GOT3 (cell line): ENCODE data around the gene BACE2.

Source experiments
- DNase-seq: peaks from one replicate; lab custom pipeline; 2025; ENCODE audit warnings: mixed read lengths; lab: John Stamatoyannopoulos, UW

BACE2 gene

DNA sequence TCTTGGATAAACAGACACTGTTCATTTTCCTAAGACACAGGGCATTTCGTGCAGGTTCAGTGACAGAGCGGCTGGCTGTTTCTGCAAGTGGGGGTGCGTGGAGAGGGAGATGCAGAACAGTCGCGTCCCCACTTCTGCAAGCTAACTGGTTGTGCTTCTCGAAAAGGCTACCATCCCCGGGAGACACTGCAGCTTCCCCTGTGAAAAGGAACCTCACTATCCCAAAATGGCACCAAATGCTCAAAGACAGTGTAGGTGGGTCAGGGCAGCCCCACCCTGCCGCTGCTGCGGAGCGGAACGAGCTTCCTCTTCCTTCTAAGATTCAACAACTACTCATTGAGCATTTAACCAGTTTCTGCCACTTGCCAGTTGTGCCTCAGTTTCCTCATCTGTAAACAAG, 19.2 kb upstream of the BACE2 start:
- no peak for DNase-seq

DNA sequence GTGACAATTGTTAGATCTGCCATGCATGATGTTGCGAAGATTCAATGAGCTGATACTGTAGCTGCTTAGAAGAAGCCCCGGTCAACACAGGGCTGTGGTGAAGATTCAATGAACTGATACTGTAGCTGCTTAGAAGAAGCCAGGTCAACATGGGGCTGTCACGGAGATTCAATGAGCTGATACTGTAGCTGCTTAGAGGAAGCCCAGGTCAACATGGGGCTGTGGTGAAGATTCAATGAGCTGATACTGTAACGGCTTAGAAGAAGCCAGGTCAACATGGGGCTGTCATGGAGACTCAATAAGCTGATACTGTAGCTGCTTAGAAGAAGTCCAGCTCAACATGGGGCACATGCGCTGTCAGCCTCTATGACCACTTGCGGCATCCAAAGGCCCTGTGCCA, 18.8 kb upstream of the BACE2 start:
- no peak for DNase-seq

DNA sequence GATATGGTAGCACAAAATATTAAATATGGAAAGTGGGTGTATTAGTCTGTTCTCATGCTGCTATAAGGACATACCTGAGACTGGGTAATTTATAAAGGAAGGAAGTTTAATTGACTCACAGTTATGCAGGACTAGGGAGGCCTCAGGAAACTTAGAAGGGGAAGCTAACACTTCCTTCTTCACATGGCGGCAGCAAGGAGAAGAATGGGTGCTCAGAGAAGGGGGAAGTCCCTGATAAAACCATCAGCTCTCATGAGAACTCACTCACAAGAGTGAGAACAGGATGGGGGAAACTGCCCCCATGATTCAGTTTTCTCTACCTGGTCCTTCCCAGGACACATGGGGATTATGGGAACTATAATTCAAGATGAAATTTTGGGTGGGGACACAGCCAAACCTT, 15.8 kb upstream of the BACE2 start:
- DNase-seq, result no peak

DNA sequence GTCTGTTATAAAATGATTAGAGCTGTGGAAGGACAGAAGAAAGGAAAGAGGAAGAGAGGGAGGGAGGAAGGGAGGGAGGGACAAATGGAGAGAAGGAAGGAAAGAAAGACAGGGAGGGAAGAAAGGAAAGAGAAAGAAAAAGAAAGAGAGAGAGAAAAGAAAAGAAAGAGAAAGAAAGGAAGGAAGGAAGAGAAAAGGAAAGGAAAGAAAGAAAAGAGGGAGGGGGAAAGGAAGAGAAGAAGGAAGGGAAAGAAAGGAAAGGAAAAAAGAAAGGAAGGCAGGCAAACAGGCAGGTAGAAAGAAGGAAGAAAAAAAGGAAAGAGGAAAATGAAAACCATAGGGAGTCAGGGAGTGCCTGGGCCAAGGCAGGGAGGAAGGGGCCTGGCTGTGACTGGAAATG, 14.5 kb upstream of the BACE2 start:
- DNase-seq, result no peak

DNA sequence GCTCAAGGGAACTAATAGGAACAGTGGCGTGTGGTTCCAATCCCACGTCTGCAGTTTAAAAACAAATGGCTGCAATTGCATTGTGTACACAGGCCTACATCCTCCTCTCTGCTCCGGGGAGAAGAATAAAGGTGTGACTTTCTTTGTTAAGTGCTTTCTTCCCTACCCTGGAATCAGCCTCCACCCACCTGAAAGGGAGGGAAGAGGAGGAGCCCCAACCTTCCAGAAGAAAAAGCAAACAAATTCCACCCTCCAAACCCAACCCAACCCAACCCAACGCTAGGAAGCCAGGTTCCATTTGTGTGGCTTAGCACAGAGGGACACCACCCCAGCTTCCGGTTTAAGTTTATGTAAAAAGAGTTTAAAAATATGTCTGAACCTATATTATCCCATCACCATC, 11.8 kb upstream of the BACE2 start:
- DNase-seq, result no peak

DNA sequence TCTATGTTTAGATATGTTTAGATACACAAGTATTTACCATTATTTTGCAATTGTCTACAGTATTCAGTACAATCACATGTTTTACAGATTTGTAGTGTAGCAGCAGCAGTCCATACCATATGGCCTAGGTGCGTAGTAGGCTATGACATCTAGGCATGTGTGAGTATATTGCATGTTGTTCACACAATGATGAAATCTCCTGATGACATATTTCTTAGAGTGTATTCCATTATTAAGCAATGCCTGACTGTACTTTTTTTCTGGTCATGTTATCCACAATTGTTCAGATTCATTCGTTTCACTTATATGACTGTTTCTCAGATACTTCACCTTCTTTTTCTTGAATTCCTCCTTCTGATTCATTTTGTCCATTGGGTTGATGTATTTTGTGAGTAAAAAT, 9.9 kb upstream of the BACE2 start:
- no peak for DNase-seq

DNA sequence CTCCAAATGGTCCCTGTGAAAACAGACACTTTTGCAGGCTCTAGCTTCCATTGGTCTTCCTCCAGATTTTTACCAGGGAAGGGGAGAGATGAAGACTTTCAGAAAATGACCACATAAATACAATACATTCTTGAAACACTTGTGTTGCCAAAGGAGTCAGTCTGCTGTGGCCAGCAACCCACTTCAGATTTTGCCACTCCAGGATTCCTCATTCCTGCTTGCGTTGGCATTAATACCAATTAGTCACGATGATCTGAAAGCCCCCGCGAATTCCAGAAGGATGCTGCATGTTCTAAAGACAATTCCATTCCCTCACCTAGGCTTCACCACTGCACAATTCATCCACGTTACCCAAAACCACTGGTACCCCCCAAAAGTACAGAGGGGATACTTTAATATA, 7.9 kb upstream of the BACE2 start:
- no peak for DNase-seq

DNA sequence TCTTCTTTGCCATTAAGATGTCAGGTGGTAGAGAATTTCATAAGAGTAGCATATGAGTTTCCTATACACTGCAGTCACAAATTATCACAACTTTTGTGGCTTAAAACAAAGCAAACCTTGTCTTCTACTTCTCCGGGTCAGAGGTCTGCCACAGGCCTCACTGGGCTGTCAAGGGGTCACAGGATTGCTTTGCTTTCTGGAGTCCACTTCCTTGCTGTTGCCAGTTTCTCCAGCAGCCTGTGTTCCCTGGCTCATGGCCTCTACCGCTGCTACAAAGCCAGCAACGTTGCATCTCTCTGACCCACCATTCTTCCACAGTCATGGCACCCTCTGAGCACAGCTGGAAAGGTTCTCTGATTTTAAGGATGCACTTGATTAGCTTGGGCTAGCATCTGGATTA, 6.5 kb upstream of the BACE2 start:
- DNase-seq, result no peak

DNA sequence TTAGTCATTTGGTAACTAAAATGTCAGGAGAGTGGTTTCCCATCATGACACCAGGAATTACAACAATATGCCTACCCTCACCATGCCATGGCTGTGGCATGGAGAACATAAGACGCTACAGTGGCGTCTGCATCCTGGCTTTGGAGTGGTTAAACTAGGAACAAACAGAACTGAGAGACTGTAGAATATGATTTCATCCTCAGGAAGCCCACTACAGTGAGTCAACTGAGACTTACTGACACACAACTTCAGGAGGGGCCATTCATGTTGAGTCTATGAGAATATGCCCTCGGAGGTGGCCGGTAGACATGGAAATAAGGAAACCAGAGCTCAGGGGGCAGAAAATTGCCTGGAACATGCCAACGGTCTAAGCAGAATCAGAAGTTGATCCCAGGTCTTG, 5.9 kb upstream of the BACE2 start:
- DNase-seq, result no peak

DNA sequence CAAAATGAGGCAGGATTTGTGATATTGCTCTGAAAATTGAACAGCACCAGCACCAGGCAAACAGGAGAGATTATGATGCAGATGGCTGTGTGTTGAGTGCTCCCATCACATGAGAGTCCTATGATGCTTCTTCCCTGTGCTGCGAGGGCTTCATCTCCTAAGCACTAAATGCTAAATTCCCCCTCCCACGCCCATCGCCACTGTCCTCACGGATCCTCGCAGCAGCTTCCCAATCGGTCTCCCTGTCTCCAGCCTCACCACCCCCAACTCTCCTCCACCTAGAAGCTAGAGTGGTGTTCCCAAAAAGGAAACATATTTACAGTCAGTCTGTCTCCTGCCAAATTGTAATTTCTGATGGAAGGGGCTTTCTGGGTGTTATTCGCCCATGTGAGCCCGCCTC, 4.9 kb upstream of the BACE2 start:
- no peak for DNase-seq

DNA sequence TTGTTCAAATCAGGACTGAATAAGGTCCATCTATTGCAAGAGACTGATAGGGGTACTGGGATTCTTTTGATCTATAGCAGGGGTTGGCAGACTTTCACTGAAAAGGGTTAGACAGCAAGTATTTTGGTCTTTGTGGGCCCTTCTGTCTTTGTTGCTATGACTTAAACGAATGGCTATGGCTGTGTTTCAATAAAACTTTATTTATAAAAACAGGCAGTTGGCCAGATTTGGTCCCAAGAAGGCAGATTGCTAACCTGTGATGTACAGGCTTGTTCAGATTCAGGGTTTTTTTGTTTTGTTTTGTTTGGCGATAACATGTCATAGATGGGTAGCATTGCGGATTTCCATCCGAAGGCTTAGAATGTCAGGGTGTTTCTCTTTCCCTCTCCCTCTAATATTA, 3.9 kb upstream of the BACE2 start:
- no peak for DNase-seq

DNA sequence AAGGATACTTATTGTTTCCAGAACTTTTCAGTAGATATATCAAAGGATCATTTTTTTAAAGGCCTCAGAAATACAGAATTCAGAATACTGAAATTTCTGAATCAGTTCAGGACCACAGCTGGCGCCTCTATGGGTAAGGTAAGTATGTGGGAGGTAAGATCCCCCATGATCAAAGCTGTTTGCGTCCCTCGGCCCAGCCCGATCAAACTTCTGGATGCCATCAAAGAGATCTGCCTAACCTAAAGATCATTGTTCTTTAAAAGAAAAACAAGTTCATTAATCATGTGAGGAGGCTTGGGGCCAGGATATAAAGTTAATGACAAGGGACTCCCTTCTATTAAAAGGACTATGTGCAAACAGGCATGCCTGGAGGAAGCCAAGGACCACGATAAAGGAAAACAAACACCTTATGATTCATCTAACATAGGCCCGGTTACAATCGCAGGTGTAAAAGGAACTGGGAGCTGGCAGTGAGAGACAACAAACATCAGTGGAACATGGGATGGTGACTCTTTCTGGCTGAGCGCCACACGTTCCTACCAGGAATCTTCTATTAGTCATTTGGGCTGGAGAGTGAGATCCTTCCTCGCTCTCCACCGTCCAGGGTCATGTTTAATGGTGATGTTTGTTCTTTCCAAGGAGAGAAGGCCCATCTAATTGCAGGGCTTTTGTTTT, 2.8 kb upstream of the BACE2 start:
- no peak for DNase-seq

DNA sequence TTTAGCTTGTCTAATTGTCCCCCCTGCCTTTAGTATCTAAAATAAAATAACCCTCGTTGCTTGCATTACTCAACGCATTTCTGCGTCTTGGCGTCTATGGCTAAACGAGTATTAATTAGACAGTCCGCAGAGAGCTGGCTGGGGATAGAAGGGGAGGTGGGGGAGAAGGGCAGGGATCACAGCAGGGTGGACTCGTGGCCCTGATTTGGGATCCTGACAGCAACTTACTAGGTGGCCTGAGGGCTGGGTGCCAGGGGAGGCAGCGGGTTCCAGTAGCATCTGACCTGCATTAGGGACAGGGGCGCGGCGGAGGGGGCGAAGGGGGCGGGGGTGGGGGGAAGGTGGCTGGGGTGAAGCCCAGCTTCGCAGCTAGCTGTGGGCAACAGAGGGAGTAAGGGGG, 1.1 kb upstream of the BACE2 start:
- no peak for DNase-seq

DNA sequence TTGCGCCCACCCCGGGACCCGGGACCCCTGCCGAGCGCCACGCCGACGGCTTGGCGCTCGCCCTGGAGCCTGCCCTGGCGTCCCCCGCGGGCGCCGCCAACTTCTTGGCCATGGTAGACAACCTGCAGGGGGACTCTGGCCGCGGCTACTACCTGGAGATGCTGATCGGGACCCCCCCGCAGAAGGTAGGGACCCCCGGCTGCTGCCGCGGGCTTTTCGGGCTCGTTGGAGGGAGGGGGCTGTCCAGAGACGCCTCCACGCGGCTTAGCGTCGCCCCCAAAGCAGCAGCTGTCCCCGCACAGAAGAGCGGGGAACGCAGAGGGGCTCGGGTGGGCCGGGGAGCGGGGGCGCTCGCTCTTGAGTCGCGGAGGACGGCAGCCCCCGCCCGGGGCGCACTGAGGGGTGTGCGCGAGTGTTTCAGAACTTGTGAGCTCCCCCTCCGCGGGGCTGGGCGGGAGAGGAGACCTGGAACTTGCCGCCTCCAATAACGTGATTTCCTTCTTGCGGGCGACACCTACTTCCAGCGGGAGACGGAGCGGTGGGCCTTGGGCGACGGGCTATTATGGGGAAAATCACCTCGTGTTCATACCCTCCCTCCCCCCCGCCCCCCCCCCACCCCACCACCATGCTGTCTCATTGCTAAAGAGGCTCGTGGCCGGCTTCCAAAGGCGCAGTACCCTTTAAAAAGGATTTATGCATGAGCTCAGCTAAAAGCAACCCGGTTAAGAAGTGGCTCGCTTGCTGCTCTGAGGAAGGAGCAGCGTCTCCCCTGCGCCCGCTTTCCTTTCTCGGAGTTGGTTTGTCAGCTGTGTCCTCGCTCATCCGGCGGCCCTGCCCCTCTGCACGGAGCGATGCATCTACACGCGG, 664 bp downstream of the BACE2 start:
- no peak for DNase-seq

DNA sequence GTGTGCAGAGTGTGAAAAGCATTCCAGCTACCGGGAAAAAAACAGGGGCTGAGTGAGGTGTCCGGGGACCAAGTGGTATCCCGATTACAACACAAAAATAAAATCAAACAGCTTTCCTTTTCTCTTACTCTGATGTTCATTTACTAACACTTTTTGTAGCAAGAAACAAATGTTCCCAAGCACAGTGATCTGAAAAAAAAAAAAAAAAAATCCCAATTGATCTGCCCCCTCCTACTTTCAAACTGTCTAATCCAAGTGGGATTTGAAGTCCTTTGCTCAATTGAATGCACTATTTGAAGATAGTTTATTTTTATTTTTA, 1.3 kb downstream of the BACE2 start:
- no peak for DNase-seq

DNA sequence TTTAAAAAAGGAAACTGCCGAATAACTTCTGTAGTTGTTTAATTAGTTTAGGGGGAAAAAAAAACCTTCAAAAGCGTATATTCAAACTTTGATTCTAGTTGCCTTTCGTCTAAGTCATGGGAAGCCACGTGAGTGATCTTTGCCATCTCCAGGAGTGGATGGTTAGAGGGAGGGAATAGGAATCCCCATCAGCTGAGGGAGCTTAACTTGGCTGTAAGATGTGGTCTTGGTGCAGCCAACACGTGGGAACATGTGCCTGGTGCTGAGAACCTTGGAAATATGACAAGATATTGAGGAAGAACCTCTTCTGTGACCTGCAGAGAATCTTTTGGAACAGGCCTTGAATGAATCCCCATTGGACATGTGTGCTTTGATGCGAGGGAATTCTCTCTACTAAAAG, 1.7 kb downstream of the BACE2 start:
- no peak for DNase-seq

DNA sequence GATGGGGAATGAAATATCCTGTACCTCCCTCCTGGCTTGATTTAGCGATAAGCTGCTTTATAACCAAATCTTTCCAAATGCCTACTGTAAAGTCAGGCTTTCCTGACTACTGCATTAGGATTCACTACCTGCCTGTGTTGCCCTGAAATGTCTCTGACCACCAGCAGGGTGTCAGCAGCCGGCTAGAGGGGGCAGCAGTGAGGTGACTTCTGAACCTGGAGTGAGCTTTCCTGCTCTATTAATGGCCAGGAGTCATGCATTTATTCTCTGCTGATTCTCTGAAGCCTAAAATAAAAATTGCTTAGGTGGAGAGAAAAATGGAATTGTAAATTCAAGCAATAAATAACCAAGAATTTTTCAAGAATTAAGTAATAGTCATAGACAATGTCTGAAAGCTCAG, 2.5 kb downstream of the BACE2 start:
- DNase-seq, result no peak

DNA sequence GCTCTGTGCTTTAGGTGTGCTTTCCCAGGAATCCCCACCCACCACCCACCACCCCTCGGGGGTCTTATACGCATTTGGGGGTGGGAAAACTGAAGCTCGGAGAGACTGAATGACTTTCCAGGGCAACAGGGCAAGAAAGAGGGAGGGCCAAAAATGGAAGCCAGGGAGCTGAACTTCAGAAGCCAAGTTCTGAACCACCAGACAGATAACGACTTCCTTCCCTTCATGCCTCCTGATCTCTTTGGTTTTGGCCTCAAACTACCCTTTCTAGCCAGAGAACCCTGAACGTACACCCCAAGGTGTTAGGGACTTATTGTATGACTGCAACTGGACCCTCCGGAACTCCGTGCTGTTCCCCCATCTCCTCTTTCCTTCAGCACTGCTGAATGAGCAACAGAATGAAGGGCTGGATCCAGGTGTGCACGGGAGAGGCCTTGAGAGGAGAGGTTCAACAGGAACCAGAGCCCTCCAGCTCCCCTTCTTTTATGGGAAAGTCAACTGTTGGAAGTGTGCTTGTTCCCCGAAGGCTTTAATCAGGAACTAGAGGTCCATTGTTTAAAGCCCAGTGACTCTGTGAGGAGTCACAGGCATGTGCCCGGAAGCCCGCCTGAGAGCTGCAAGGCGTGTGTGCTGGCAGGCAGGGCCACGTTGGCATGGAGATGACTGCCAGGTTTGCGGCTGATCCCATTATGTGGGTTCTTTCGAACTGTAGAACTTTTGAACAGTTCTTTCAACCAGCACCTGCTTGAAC, 3.1 kb downstream of the BACE2 start:
- no peak for DNase-seq

DNA sequence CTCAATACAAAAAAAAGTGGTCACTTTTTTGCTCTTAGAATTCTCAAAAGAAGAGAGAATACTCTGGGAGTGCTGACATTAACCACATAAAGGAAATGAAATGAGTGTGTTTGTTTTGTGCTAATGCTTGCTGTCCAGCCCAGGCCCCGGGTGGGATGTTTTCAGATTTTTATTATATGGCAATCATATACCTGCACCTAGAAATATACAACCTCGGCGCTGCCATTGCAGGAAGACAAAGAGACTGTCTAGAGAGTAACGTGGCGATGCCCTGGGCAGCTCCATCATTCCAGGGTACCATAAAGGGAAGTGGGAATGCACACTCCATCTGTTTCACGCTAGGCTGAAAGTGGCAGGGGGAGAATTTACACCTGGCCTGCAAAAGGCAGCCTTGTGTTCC, 7.1 kb downstream of the BACE2 start:
- no peak for DNase-seq

DNA sequence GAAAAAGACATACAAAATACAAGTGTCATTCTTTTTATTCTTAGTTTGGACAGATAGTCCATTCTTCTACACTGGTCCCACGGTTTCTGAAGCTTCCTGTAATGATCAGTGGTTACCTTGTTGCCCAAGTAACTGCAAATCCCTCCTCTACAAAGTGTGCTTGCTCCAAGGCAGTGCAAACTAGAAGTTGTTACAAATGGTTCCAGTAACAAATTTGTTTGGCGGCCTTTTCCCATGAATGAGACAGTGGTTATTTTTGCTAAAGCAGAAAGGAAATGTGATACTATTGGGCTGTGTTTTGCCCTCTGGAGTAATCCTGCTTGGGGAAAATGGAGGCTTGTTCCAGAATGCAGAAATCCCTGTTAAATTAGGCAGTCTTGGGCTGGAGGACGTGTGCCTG, 8.9 kb downstream of the BACE2 start:
- DNase-seq, result no peak

DNA sequence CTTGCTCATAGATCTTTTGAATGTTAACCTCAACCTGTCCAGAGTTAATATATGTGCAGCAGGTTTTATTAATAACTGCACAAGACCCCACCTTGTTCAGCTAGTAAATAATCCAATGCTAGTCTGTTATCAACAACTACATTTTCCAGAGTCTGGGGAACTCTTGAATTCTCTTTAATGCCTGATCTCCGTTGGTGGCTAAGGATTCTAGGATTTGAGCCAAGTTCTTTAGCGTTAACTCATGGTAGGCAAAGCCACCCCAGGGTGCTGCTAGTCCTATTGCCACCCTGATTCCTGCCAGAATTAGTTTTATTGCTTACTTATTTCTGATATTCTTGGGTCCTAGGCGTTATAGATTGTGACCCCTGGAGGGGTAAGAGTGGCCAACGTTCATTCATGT, 12.8 kb downstream of the BACE2 start:
- no peak for DNase-seq

DNA sequence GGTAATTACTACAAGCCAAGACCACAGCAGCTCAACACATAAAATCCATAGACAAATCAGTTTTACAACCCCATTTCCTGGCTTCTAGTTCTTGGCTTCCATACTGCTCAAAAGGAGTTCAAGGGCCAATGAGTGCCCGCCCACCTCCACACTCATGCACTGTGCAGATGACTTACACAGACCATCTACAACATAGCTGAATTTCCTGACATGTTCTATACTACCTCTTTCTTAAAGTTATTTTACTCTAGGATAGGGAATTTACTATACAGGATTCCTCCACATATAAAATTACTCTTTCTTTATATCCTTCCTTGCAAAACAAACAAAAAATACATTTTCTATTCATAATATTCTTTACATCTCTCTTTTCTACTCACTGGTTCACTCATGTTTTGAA, 14.6 kb downstream of the BACE2 start:
- DNase-seq, result no peak

DNA sequence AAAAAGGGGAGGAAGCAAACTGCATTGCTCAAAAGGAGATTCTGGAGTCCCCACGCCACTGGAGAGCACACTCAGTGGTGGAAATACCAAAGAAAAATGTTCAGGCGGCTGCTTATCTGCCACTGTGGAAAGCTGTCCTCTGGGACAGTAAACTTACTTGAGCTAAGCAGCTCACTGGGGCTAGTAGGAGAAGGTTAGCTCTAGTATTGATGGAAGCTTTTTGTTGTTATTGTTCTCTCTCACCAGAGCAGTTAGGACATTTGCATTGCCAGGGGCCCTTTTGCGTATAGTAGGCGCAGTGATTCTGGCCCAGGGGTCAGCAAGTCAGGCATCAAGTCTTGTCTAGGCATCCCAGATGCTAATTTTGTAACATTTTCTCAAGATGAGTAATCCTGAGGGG, 15.6 kb downstream of the BACE2 start:
- no peak for DNase-seq
